ENCODE measurements around the gene AEN.

DNA sequence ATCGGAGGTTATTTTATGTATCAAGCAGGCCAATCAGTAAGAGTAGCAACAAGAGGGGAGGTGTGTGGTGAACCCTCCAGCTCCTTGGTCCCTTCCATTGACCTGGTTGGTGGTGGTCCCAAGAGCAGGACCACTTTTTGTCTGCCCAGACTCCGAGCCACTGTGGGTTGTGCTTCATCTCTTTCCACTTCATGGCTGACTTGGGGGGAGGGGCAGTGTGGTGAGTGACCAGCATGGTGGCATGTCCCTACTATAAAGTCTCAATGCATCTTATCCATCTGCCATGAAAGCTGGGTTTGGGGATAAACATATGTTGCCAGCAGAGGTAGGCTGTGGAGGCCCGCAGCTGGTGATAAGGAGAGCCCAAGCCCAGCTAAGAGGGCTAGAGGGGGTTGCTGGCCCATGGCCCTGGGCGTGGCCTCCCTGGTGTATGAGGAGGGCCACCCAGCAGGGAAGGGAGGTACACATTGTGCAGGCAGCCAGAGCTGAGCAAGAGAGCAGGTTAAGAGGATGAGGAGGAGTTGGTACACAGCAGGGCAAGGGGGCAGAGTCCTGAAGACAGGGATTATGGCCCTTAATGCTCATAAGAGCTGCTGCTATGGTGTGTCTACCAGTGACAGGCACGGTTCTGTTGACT lies 7.0 kb downstream of the AEN start:
- TF ChIP-seq, protein P1, sequence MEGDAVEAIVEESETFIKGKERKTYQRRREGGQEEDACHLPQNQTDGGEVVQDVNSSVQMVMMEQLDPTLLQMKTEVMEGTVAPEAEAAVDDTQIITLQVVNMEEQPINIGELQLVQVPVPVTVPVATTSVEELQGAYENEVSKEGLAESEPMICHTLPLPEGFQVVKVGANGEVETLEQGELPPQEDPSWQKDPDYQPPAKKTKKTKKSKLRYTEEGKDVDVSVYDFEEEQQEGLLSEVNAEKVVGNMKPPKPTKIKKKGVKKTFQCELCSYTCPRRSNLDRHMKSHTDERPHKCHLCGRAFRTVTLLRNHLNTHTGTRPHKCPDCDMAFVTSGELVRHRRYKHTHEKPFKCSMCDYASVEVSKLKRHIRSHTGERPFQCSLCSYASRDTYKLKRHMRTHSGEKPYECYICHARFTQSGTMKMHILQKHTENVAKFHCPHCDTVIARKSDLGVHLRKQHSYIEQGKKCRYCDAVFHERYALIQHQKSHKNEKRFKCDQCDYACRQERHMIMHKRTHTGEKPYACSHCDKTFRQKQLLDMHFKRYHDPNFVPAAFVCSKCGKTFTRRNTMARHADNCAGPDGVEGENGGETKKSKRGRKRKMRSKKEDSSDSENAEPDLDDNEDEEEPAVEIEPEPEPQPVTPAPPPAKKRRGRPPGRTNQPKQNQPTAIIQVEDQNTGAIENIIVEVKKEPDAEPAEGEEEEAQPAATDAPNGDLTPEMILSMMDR (IDR thresholded peaks at IDR 0.05): no peak
- TF ChIP-seq POLR2A (IDR thresholded peaks at IDR 0.05): no peak
